K562 (cell line): ENCODE data around the gene SC5D.

Experiments used
- CBX2 ChIP-seq: fragments of 200-600 bp; sonication (generic); IDR thresholded peaks from one replicate; pipeline ENCODE4 v1.6.1; 2012; ENCODE audit warnings: mild to moderate bottlenecking, low read length, inconsistent platforms; ENCODE audit not compliant: insufficient read depth, poor library complexity, severe bottlenecking
- CTCF ChIP-seq, 3 experiments: IDR thresholded peaks in 2 of 3; conservative IDR thresholded peaks in 1 of 3; 2 replicates each; pipeline ENCODE4 v1.5.1; 2011 to 2012; ENCODE audit warnings: low read length in 3 of 3, mild to moderate bottlenecking in 3 of 3, control low read depth in 2 of 3, improper control_type of control experiment in 1 of 3, inconsistent platforms in 1 of 3, low read depth in 1 of 3, mixed read lengths in 1 of 3, moderate library complexity in 1 of 3; ENCODE audit not compliant: insufficient read depth in 2 of 3
- ETV6 ChIP-seq, 3 experiments: fragments of 150-350 bp in 1 of 3; sonication (generic) in 1 of 3; formaldehyde crosslinking in 1 of 3; IDR thresholded peaks; 2 replicates each; pipeline versions ENCODE4 v1.6.1 to v1.8.0; 2014 to 2022; ENCODE audit warnings: borderline replicate concordance in 2 of 3, low read depth in 2 of 3, antibody characterized with exemption in 1 of 3, low read length in 1 of 3, mild to moderate bottlenecking in 1 of 3, missing genetic modification reagents in 1 of 3
- GMEB1 ChIP-seq: fragments of 250-450 bp; sonication (Bioruptor Pico); IDR thresholded peaks from 2 replicates; pipeline ENCODE4 v1.4.0; 2020; ENCODE audit warnings: mild to moderate bottlenecking
- POLR2AphosphoS5 ChIP-seq: IDR thresholded peaks from 2 replicates; pipeline ENCODE4 v1.6.1; 2011; ENCODE audit warnings: mild to moderate bottlenecking, low read depth, low read length, moderate library complexity; ENCODE audit not compliant: control insufficient read depth, insufficient read depth
- RBM22 ChIP-seq: fragments of 200-400 bp; formaldehyde crosslinking; IDR thresholded peaks from 2 replicates; pipeline ENCODE4 v1.6.1; 2018; ENCODE audit warnings: low read length, low read depth; ENCODE audit not compliant: poor library complexity, severe bottlenecking
- SRSF1 ChIP-seq: fragments of 200-400 bp; formaldehyde crosslinking; IDR thresholded peaks from 2 replicates; pipeline ENCODE4 v1.6.1; 2017; ENCODE audit warnings: mild to moderate bottlenecking, low read depth, low read length, moderate library complexity
- TAF15 ChIP-seq: fragments of 200-400 bp; formaldehyde crosslinking; IDR thresholded peaks from 2 replicates; pipeline ENCODE4 v1.6.1; 2017; ENCODE audit warnings: mild to moderate bottlenecking, low read depth, low read length, moderate library complexity
- TAF7 ChIP-seq: fragments of 450-650 bp; IDR thresholded peaks from 2 replicates; pipeline ENCODE4 v1.6.1; 2016; ENCODE audit warnings: missing genetic modification characterization, missing compliant biosample characterization
- TEAD1 ChIP-seq, 2 experiments: fragments of 450-650 bp in 1 of 2; sonication (generic) in 1 of 2; formaldehyde crosslinking; IDR thresholded peaks; 2 replicates each; pipeline versions ENCODE4 v1.4.0 to v1.8.0; 2020 to 2022; ENCODE audit warnings: mild to moderate bottlenecking in 2 of 2, missing genetic modification reagents in 1 of 2
- ZBTB49 ChIP-seq: sonication (generic); formaldehyde crosslinking; IDR thresholded peaks from 2 replicates; pipeline ENCODE4 v1.8.0; 2022; ENCODE audit warnings: missing genetic modification reagents, mild to moderate bottlenecking, borderline replicate concordance
- ZSCAN29 ChIP-seq: fragments of 450-650 bp; IDR thresholded peaks from 2 replicates; pipeline ENCODE4 v1.6.1; 2017

GRCh38 chr11:121326230-121326629 is 33.7 kb downstream of the SC5D start:
- TF ChIP-seq ZSCAN29 (no peak), ETV6 (IDR thresholded peaks at IDR 0.05; ENCODE audit: borderline replicate concordance in 1 of 2, low read depth in 2 of 2, low read length in 1 of 2) (no peak), ETV6 (CRISPR knock-in tag; IDR thresholded peaks at IDR 0.05; ENCODE audit: borderline replicate concordance) (no peak), TAF15 (no peak), SRSF1 (no peak), POLR2AphosphoS5 (no peak), ZBTB49 (CRISPR knock-in tag) (no peak), RBM22 (no peak), GMEB1 (CRISPR knock-in tag) (no peak), CTCF (IDR thresholded peaks at IDR 0.05 in 2 of 3, conservative IDR thresholded peaks at IDR 0.05 in 1 of 3; ENCODE audit: insufficient read depth in 2 of 3, low read depth in 1 of 3, low read length in 3 of 3) (no peak), TEAD1 (CRISPR knock-in tag; IDR thresholded peaks at IDR 0.05) (no peak), CBX2 (no peak), TAF7 (tag) (no peak)
